HCT116 (cell line): ENCODE results near the gene GMDS. TPM values are rescaled to one million over a fixed set of nuclear protein-coding genes. Genes with fewer than 3 reads are reported as not detected.
A peak's percentile ranks its signal among the peaks of the same experiment; 100 is the strongest.

Experiments used
- ATAC-seq: fragments of 200-7000 bp; cut with Tn5 transposase; 2 replicates; pipeline ENCODE4 v1.9.1; 2020; ENCODE audit warnings: mild to moderate bottlenecking, moderate library complexity
- BruUV-seq: library from RNA; stranded (reverse); fragments of 400-500 nt; replicated peaks from 2 replicates; lab custom pipeline; 2021; lab: Mats Ljungman, UMichigan
- CTCF ChIA-PET: fragments of 300-600 bp; sonication (Branson Sonifier 250); formaldehyde crosslinking; loops from one replicate; lab custom pipeline; 2021; ENCODE audit warnings: antibody characterized with exemption; lab: Charles Lee
- POLR2A ChIA-PET: fragments of 300-600, 350-600 bp; sonication (Branson Sonifier 250); formaldehyde crosslinking; loops from one replicate; lab custom pipeline; 2021; ENCODE audit warnings: antibody characterized with exemption; lab: Charles Lee
- RAD21 ChIA-PET, 2 experiments: fragments of 300-600 bp; sonication (Branson Sonifier 250); formaldehyde crosslinking; loops; one replicate each; lab custom pipeline; 2023; ENCODE audit warnings: low total read pairs in 2 of 2; ENCODE audit not compliant: uncharacterized antibody in 2 of 2, unreplicated experiment in 2 of 2, low non-redundant PET in 1 of 2; lab: Charles Lee
- DNase-seq: peaks from one replicate; pipeline ENCODE4 v3.0.0-alpha.2; 2010; ENCODE audit warnings: low read depth, low spot score
- H2AFZ ChIP-seq: fragments of 200-600 bp; shearing (Covaris generic), sonication (generic); 2 replicates; pipeline ENCODE4 v1.6.1; 2017; ENCODE audit warnings: low read depth, mixed run types, mixed read lengths, antibody characterized with exemption, low read length; ENCODE audit not compliant: poor library complexity, severe bottlenecking
- H3K27ac ChIP-seq: 2 replicates; pipeline ENCODE4 v1.5.1; 2012; ENCODE audit warnings: low read depth, low read length
- H3K27me3 ChIP-seq: fragments of 200-600 bp; sonication (generic); 2 replicates; pipeline ENCODE4 v1.6.1; 2016; ENCODE audit warnings: mixed run types, low read length, mixed read lengths; ENCODE audit not compliant: insufficient read depth
- H3K36me3 ChIP-seq, 2 experiments: fragments of 200-500 bp in 1 of 2; fragments of 200-600 bp in 1 of 2; sonication (Bioruptor generic) in 1 of 2; sonication (generic) in 1 of 2; 2 replicates each; pipeline versions ENCODE4 v1.5.1 to v1.6.1; 2014 to 2016; ENCODE audit warnings: low read length in 2 of 2, inconsistent platforms in 1 of 2, mixed read lengths in 1 of 2, mixed run types in 1 of 2; ENCODE audit not compliant: insufficient read depth in 2 of 2, control insufficient read depth in 1 of 2
- H3K4me1 ChIP-seq, 2 experiments: fragments of 200-600 bp in 1 of 2; sonication (generic) in 1 of 2; 2 replicates each; pipeline versions ENCODE4 v1.5.1 to v1.6.1; 2012 to 2017; ENCODE audit warnings: low read length in 2 of 2, inconsistent platforms in 1 of 2, mild to moderate bottlenecking in 1 of 2, mixed read lengths in 1 of 2, mixed run types in 1 of 2, moderate library complexity in 1 of 2; ENCODE audit not compliant: insufficient read depth in 2 of 2, control insufficient read depth in 1 of 2
- H3K4me2 ChIP-seq: fragments of 200-600 bp; sonication (generic); 2 replicates; pipeline ENCODE4 v1.6.1; 2017; ENCODE audit warnings: mixed run types, low read length, mixed read lengths
- H3K4me3 ChIP-seq, 2 experiments: fragments of 200-600 bp in 1 of 2; sonication (generic) in 1 of 2; replicated peaks in 1 of 2; 2 replicates each; pipeline ENCODE4 v1.5.1; 2011 to 2016; ENCODE audit warnings: low read length in 2 of 2, control low read depth in 1 of 2, low read depth in 1 of 2, mild to moderate bottlenecking in 1 of 2, mixed read lengths in 1 of 2, mixed run types in 1 of 2
- H3K79me2 ChIP-seq: fragments of 200-600 bp; sonication (generic); 2 replicates; pipeline ENCODE4 v1.6.1; 2017; ENCODE audit warnings: mild to moderate bottlenecking, mixed run types, low read length, moderate library complexity, mixed read lengths; ENCODE audit not compliant: insufficient read depth
- H3K9ac ChIP-seq: fragments of 200-600 bp; sonication (generic); 2 replicates; pipeline ENCODE4 v1.6.1; 2016; ENCODE audit warnings: low read length, mixed read lengths
- H3K9me2 ChIP-seq: fragments of 200-600 bp; sonication (generic), shearing (Covaris generic); 2 replicates; pipeline ENCODE4 v1.6.1; 2017; ENCODE audit warnings: mixed run types, mild to moderate bottlenecking, moderate library complexity; ENCODE audit not compliant: insufficient read depth
- H3K9me3 ChIP-seq, 2 experiments: fragments of 200-500 bp in 1 of 2; fragments of 200-600 bp in 1 of 2; sonication (Bioruptor generic) in 1 of 2; sonication (generic) in 1 of 2; 2 replicates each; pipeline ENCODE4 v1.6.1; 2014 to 2017; ENCODE audit warnings: low read length in 2 of 2, mixed read lengths in 2 of 2, inconsistent platforms in 1 of 2, low read depth in 1 of 2, mild to moderate bottlenecking in 1 of 2, mixed run types in 1 of 2, moderate library complexity in 1 of 2; ENCODE audit not compliant: control insufficient read depth in 1 of 2, insufficient read depth in 1 of 2
- H4K20me1 ChIP-seq: fragments of 200-600 bp; sonication (generic), shearing (Covaris generic); 2 replicates; pipeline ENCODE4 v1.6.1; 2017; ENCODE audit warnings: mixed run types, mild to moderate bottlenecking, moderate library complexity; ENCODE audit not compliant: insufficient read depth
- EZH2 ChIP-seq: fragments of 200-600 bp; sonication (generic); IDR thresholded peaks from 2 replicates; pipeline ENCODE4 v1.6.1; 2017; ENCODE audit warnings: antibody characterized with exemption, mixed run types
- JUND ChIP-seq: IDR thresholded peaks from 2 replicates; pipeline ENCODE4 v1.6.1; 2012
- MAX ChIP-seq: IDR thresholded peaks from 2 replicates; pipeline ENCODE4 v1.6.1; 2012
- POLR2A ChIP-seq: IDR thresholded peaks from 2 replicates; pipeline ENCODE4 v1.7.0; 2011; ENCODE audit warnings: borderline replicate concordance; ENCODE audit not compliant: insufficient read depth, insufficient read length; ENCODE audit errors: extremely low read depth
- REST ChIP-seq: IDR thresholded peaks from 2 replicates; pipeline ENCODE4 v1.6.1; 2012; ENCODE audit warnings: low read depth
- SP1 ChIP-seq: IDR thresholded peaks from 2 replicates; pipeline ENCODE4 v1.6.1; 2012; ENCODE audit warnings: low read depth
- TCF7L2 ChIP-seq: IDR thresholded peaks from 2 replicates; pipeline ENCODE4 v1.7.0; 2011; ENCODE audit warnings: borderline replicate concordance, inconsistent platforms; ENCODE audit not compliant: insufficient read depth, insufficient read length; ENCODE audit errors: extremely low read depth
- YY1 ChIP-seq: IDR thresholded peaks from 2 replicates; pipeline ENCODE4 v1.6.1; 2011; ENCODE audit warnings: low read length, low read depth, moderate library complexity, mild to moderate bottlenecking; ENCODE audit not compliant: insufficient replicate concordance; ENCODE audit errors: extremely low read depth
- ZBTB33 ChIP-seq: IDR thresholded peaks from 2 replicates; pipeline ENCODE4 v1.6.1; 2011; ENCODE audit warnings: mild to moderate bottlenecking, low read length, moderate library complexity; ENCODE audit not compliant: insufficient replicate concordance; ENCODE audit errors: extremely low read depth
- ZNF274 ChIP-seq: fragments of 200-500 bp; sonication (Bioruptor generic); IDR thresholded peaks from 2 replicates; pipeline ENCODE4 v1.6.1; 2014; ENCODE audit warnings: mild to moderate bottlenecking, low read depth, low read length, inconsistent platforms
- intact Hi-C: fragments of 100-400 bp; cut with micrococcal nuclease; formaldehyde crosslinking; loops from 2 replicates; pipeline ENCODE4 v1.10.0; 2022
- total RNA-seq: library from RNA; stranded (reverse); gene quantifications from one replicate; pipeline ENCODE4 v1.2.1, GENCODE V29; 2021; ENCODE audit not compliant: unreplicated experiment

The GMDS gene
- total RNA-seq, 1 experiment from 2014 or later = 34.4 TPM

GRCh38 chr6:1636272-1636825, 609.1 kb downstream of the GMDS start:
- no peak overlapping the region for H3K9ac ChIP-seq
- CTCF ChIA-PET = no interaction called here
- peak overlapping the region; percentile 43; the same call in 1 of the 2 replicates for H3K4me2 ChIP-seq
- H3K27me3 ChIP-seq = no peaks in the 10 kb centered on the region
- no peak for TF ChIP-seq POLR2A
- TF ChIP-seq EZH2 = no peak
- no peak for TF ChIP-seq SP1
- no peak for TF ChIP-seq JUND
- DNase-seq = no peak
- peak overlapping the region; percentile 55; the same call in 1 of the 2 replicates for H3K27ac ChIP-seq
- intact Hi-C loops = no loop called here
- no peaks in the 10 kb centered on the region for H3K36me3 ChIP-seq
- no peaks in the 10 kb centered on the region for H3K9me2 ChIP-seq
- POLR2A ChIA-PET = no interaction called here
- no peak overlapping the region for H3K4me3 ChIP-seq
- no peaks in the 10 kb centered on the region for H4K20me1 ChIP-seq
- H3K4me1 ChIP-seq = peaks cover 35 to 43% of the 10 kb centered on the region in 2 experiments
- no peak for ATAC-seq
- no TSS peak for BruUV-seq
- no peak overlapping the region for H2AFZ ChIP-seq
- no peaks in the 10 kb centered on the region for H3K79me2 ChIP-seq
- no peaks in the 10 kb centered on the region for H3K9me3 ChIP-seq
- RAD21 ChIA-PET = no interaction called here

- TF ChIP-seq EZH2 (no peak), ZNF274 (no peak), ZBTB33 (no peak), REST (no peak), MAX (no peak), YY1 (no peak), TCF7L2 (no peak), SP1 (no peak)
- TF ChIP-seq, all 23 proteins: peak for 0
- no peak for ATAC-seq
- DNase-seq = no peak
- Histone ChIP-seq H3K9ac (no peak overlapping the region), H3K4me2 (no peak overlapping the region), H3K9me3 (no peaks in the 10 kb centered on the region), H3K36me3 (no peaks in the 10 kb centered on the region), H3K27me3 (no peaks in the 10 kb centered on the region), H3K4me3 (no peak overlapping the region), H3K9me2 (no peaks in the 10 kb centered on the region), H2AFZ (no peak overlapping the region), H3K79me2 (no peaks in the 10 kb centered on the region), H4K20me1 (no peaks in the 10 kb centered on the region), H3K4me1 (peaks cover 27 to 44% of the 10 kb centered on the region in 2 experiments), H3K27ac (no peak overlapping the region)
- no TSS peak for BruUV-seq
- RAD21 ChIA-PET = no interaction called here
- intact Hi-C loops = no loop called here
- CTCF ChIA-PET = no interaction called here
- POLR2A ChIA-PET = no interaction called here
Observed at GRCh38 chr6:1635305-1636010, 609.9 kb downstream of the GMDS start.
